OCI-M1 (cell line): ENCODE results near the gene USH2A.
A peak's percentile ranks its signal among the peaks of the same experiment; 100 is the strongest.

Experiments used
- DNase-seq: peaks from one replicate; lab custom pipeline; 2025; lab: John Stamatoyannopoulos, UW

Gene USH2A

DNA sequence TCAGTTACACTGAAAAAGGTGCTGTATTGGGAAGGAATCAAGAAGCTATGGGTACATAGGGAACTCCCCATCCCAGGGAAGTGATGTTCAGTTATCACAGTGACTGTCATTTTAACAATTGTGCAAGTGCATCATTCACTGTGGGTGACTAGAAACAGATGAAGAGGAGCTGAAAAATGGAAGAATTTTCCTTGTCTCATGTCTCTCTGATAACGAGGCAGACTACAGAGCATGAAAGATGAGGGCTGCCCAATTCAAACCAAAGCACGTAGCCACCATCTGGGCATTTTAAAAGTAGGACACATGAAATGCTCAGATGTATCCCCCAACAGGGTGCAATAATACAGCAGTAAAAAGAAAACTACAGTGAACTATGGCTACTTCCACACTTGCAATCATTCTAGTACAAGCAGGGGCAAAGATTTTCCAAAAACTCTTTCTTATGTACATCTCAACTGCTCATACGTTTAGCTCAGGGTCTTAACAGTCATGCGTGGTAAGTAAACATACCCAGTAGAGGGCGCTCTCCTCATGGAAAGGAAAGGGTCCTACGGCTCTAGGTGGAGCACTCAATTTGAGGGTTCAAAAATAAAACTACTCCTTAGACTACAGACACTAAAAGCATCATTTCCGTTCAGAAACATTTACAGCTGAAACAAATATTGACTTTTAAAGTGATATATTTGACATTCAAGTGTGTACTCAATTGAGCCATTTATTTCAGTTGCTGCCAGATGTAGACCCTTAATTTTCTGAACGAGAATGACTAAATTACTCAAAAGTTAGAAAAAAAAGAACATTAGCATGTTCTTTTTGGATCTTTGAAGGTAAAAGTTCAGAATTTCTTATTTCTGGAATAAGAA is 713.0 kb downstream of the USH2A start:
- peak; percentile 87 for DNase-seq

GRCh38 chr1:215704089-215704860 is 719.0 kb downstream of the USH2A start:
- DNase-seq: peak; percentile 70

DNA sequence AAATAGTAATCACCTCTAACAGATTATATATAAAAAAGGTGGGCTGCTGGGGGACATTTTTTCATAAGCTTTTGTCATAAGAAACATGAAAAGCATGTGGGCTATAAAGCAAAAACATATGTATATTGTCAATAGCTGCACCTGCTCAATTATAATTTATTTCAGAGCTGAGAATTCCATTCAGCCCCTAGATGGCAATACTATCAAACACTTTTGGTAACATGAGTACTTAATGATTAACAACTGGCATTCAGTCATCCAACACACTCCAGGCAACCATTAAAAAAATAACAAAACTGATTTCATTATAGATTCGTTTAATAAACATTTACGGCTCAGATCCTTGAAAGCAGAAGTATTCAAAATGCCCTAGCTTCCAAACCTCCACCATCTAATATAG is 741.0 kb downstream of the USH2A start:
- no peak for DNase-seq

- DNase-seq: no peak
Measured at GRCh38 chr1:215681041-215681440, 742.2 kb downstream of the USH2A start.

DNA sequence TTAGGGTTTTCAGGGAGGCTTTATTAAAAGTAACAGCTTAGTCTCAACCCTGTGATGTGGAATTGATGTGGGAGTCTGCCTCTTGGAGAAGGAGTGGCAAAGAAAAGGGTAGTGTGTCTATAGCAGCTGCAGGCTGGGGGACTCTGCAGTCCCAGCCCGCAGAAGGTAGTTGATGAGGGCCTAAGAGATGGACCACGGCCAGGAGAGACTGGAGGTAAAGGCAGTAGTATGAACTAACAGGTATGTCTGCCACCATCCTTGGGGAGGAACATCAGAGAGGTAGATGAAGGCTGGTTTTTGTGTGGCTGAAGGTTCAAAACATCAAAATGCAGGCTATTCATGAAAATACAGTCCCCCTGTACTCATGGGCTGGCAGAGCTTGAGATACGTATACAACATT is 744.0 kb downstream of the USH2A start:
- no peak for DNase-seq

DNA sequence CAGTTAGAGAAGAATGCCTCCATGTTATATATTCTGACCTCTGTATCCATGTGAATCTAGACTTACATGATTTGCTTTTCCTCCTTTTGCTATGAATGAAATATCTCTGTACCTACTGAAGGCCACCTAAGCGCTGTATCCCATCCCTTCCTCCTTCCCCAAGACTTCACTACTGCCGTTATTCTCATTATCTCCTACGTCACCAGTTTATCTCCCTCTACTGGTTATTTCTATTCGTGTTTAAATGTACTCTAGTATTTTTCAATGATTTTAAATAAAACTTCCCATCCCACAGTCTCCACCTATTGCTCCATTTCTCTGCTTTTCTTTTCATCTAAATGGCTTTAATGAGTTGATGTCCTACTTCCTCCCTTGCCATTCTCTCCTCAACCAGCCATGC is 746.1 kb downstream of the USH2A start:
- no peak for DNase-seq

DNA sequence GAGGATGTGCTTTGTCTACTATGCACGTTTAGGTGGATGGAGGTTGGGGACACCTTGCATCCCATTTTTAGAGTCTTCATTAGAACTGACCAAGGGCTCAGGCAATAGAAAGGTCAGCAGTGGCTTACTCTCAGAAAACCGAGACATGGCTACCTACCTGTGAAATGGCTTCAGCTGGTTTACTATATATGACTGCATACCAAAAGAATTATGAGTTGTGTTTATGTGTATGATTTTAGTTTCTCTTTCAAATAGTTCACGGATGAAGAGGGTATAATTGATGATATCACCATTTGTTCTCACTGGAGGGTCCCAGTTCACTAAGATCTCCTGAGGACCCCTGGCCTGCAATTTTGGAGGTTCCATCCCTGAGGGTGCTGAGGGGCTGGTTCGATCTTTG is 749.3 kb downstream of the USH2A start:
- no peak for DNase-seq

DNA sequence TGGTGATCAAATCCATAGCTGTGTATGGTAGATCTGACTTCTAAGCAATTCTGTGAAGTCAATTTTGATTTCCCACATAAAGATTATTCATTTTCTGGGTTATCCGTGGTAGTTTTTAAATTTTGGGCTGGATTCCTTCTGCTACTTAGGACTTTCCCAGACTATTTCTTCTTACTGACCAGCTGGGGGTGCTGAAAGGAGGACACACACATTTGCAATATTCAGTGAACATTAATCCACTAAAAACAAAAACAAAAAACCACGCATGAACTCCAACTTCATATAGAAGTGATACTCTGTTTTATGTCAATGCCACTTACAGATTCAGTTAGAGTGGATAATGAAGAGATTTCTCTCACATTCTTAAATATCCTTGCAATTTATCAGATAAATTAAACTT is 750.8 kb downstream of the USH2A start:
- DNase-seq: no peak

- DNase-seq: no peak
Measured at GRCh38 chr1:215669806-215670491, 753.3 kb downstream of the USH2A start.

DNA sequence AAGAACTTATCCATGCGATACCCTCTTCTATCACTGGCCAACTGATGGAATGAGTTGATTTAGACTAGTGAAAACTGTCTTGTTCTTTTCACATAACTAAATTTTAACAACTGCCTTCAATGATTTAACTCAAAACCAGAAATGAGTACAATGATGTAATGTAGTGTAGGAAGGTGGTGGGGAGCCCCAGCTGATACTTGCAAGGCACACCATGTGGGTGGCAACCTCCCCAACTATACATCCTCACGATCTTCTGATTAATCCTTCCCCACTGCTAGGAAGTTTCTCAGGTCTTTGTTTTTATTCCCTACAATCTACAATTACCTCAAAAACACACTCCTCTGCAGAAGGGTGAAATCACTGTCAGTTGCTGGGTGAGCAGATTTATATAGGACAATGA is 755.5 kb downstream of the USH2A start:
- DNase-seq: no peak

DNA sequence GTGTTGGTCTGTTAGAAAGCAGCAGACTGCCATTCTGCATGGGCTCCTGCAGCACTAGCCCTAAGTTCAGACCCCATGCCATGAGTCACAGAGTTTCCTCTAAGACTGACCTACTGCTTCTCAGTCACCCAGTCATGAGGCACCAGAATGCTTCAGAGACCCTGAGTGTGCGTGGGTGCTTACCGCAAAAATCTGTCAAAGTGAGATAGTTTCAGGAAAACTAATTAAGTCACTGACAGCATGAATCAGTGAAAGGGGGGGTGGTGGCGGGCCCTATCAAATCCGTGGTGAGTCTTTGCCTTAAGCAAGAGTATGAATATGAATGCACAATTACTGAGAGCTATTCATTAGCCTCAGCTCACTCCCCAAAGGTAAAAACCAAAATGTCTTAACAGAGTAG is 758.0 kb downstream of the USH2A start:
- peak; percentile 69 for DNase-seq

DNA sequence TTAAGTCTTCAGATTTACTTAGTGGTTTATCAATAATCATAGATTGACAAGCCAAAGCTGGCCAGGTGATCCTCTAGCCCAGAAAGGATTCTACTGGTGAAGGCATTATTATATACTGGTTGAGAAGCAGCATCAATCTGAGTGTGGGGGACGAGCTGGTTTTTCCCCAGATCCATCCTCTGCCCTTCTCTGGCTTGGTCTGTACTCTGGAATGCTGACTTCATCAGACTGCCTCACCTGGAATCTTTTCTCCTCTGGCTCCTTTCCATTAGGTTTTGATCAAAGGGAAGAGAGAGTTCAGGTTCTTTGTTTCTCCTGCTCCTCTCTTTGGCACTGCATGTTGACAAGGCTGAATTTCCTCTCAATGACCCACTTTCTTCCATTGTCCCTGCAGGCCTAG is 762.2 kb downstream of the USH2A start:
- DNase-seq: no peak

GRCh38 chr1:215660259-215660658 is 763.0 kb downstream of the USH2A start:
- no peak for DNase-seq

- DNase-seq: no peak
Measured at GRCh38 chr1:215657047-215657446, 766.2 kb downstream of the USH2A start.

DNA sequence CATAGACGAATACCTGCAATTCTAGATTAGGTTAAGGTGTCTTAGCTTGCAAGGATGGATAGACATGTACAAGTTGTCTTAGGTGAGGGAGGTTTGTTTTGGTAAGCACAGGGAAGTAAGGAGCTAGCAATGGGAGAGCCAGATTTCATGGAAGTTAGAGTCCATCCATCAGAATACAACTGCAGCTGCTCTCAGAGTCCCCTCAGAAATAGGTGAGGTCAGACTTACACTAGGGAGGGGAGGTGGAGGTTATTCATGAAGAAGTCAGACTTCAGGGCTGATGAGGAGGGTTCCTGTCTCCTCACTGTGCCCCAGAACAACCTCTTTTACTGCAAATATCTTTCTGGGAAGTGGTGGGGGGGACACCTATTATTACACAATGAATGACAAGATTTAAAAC is 770.9 kb downstream of the USH2A start:
- DNase-seq: no peak

DNA sequence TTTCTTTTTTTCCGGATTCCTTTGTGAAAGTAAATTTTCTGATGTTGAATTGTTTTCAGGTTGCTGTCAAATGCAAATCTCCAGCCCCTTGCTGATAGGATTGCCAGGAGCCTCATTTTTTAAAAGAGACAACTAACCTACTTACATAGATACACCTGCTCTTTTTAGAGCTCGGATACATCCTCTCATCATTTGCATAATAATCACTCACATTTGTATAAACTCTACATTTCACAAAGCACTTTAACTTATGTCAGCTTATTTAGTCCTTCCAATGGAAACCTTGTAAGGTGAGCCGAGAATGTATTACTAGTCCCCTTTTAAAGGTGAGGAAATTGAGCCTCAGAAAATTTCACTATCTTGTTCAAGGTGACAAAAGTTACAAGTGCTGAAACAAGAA is 771.4 kb downstream of the USH2A start:
- DNase-seq: peak; percentile 15

- no peak for DNase-seq
Measured at GRCh38 chr1:215650446-215651149, 772.6 kb downstream of the USH2A start.

DNA sequence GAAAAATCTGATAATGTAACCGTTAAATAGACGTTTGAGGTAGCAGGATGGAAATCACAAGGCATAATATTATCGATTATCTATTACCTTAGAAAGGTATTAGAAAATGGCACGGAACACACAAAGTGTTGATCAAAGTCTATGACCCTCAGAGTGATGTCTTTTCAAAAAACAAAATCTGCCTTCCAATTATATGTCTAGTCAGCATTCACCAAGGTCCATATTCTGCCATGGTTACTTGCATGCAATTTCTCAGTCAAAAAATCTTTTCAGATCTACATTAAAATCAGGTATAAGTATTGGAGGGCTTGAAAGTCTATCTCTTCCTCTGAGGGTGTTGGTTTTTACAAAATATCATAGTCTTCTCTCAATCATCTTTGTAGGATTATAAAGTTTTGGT is 774.3 kb downstream of the USH2A start:
- no peak for DNase-seq

- peak; percentile 60 for DNase-seq
Measured at GRCh38 chr1:215647738-215648137, 775.5 kb downstream of the USH2A start.

DNA sequence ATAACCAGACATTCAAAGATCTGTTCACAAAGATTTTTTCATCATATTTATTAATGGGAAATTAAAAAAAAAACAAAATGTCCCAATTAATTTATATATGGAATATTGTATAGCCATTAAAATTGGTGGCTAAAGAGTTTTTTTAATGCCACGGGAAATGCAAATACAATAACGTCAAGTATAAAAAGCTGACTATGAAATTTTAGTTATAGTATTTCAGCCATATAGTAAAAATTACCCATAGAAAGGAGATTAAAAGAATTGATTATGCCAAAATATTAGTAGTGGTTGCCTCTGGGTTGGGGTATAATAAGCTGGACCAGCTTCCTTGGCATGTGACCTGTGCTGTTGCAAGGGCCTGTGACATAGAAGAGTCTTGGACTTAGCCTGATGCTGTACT is 777.4 kb downstream of the USH2A start:
- no peak for DNase-seq

DNA sequence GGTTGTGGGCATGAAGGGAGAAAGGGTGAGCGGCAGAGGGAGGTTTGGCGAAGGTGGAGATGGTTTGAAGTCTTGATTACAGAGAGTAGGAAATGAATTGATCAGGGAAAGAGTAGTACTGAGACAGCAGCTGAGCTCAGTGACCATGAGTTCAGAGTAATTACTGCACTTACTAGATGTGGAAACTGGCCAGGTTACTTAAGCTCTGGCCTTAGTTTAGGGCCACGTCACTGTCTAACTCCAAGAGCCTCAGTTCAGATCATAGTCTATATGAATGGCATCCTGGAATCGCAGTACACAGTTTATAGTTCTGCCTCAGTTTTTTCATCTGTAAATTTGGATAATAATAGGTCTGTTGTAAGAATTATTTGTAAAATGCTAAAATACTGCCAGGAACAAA is 778.1 kb downstream of the USH2A start:
- DNase-seq: no peak
